Measurements from ENCODE around the gene TBC1D8. TPM values are rescaled to one million over a fixed set of nuclear protein-coding genes. Genes with fewer than 3 reads are reported as not detected.

Gene TBC1D8
- total RNA-seq, 1 donor: 13.4 TPM

- H3K4me3 ChIP-seq (ENCODE audit: low read depth, low read length): no peak overlapping the region
- no peak for TF ChIP-seq CTCF (IDR thresholded peaks at IDR 0.05; ENCODE audit: insufficient read depth, low read depth, low read length)
- DNase-seq (ENCODE audit: low read depth): no peak
Observed at GRCh38 chr2:100971221-100971620, 180.0 kb downstream of the TBC1D8 start.

- no peak overlapping the region for H3K4me3 ChIP-seq (ENCODE audit: low read depth, low read length)
- no peak for DNase-seq (ENCODE audit: low read depth)
- no peak for TF ChIP-seq CTCF (IDR thresholded peaks at IDR 0.05; ENCODE audit: insufficient read depth, low read depth, low read length)
Observed at GRCh38 chr2:100969998-100970397, 181.2 kb downstream of the TBC1D8 start.

- no peak overlapping the region for H3K4me3 ChIP-seq (ENCODE audit: low read depth, low read length)
- no peak for DNase-seq (ENCODE audit: low read depth)
- no peak for TF ChIP-seq CTCF (IDR thresholded peaks at IDR 0.05; ENCODE audit: insufficient read depth, low read depth, low read length)
Observed at GRCh38 chr2:100968146-100969145, 182.7 kb downstream of the TBC1D8 start.

GRCh38 chr2:100967716-100968115 is 183.5 kb downstream of the TBC1D8 start:
- no peak for TF ChIP-seq CTCF (IDR thresholded peaks at IDR 0.05; ENCODE audit: insufficient read depth, low read depth, low read length)
- no peak for DNase-seq (ENCODE audit: low read depth)
- no peak overlapping the region for H3K4me3 ChIP-seq (ENCODE audit: low read depth, low read length)

GRCh38 chr2:100965596-100965995 is 185.6 kb downstream of the TBC1D8 start:
- no peak overlapping the region for H3K4me3 ChIP-seq (ENCODE audit: low read depth, low read length)
- TF ChIP-seq CTCF (IDR thresholded peaks at IDR 0.05; ENCODE audit: insufficient read depth, low read depth, low read length): no peak
- no peak for DNase-seq (ENCODE audit: low read depth)

GRCh38 chr2:100964681-100965169 is 186.5 kb downstream of the TBC1D8 start:
- DNase-seq (ENCODE audit: low read depth): no peak
- no peak for TF ChIP-seq CTCF (IDR thresholded peaks at IDR 0.05; ENCODE audit: insufficient read depth, low read depth, low read length)
- no peak overlapping the region for H3K4me3 ChIP-seq (ENCODE audit: low read depth, low read length)
